Testis (tissue), 2 donors: Measurements from ENCODE around the gene ZNF821.

Experiments
- POLR2A ChIP-seq: fragments of 450-650 bp; IDR thresholded peaks from one replicate; pipeline ENCODE4 v1.6.1; 2017; ENCODE audit warnings: antibody characterized with exemption, mild to moderate bottlenecking, moderate library complexity
- TF ChIP-seq, protein P1 (sequence below), 3 experiments: fragments of 450-650 bp in 2 of 3; fragments of 200-600 bp in 1 of 3; sonication (generic) in 1 of 3; IDR thresholded peaks; one replicate each; pipeline ENCODE4 v1.5.1; 2016 to 2019; ENCODE audit warnings: antibody characterized with exemption in 3 of 3, mild to moderate bottlenecking in 2 of 3, moderate library complexity in 1 of 3

DNA sequence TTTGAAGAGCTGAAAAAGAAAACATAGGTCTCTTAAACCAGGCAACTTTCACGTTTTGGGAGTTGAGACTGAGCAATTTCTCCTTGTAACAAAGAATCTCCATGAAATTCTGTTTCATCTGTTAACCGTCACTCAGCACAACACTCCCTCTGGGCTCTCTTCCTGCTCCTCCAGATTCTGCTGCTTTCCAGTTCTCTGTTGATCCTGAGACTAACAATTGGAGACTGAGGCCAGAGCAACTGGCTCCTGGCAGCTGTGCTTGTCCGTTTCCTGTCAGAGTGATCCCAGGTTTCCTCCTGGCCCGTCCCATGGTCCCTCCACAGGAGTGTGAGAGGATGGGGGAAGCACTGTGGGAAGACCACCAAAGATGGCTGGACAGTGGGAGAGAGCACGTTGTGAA lies 43.8 kb upstream of the ZNF821 start:
- TF ChIP-seq, protein P1, sequence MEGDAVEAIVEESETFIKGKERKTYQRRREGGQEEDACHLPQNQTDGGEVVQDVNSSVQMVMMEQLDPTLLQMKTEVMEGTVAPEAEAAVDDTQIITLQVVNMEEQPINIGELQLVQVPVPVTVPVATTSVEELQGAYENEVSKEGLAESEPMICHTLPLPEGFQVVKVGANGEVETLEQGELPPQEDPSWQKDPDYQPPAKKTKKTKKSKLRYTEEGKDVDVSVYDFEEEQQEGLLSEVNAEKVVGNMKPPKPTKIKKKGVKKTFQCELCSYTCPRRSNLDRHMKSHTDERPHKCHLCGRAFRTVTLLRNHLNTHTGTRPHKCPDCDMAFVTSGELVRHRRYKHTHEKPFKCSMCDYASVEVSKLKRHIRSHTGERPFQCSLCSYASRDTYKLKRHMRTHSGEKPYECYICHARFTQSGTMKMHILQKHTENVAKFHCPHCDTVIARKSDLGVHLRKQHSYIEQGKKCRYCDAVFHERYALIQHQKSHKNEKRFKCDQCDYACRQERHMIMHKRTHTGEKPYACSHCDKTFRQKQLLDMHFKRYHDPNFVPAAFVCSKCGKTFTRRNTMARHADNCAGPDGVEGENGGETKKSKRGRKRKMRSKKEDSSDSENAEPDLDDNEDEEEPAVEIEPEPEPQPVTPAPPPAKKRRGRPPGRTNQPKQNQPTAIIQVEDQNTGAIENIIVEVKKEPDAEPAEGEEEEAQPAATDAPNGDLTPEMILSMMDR (IDR thresholded peaks at IDR 0.05) = no peak
- no peak for TF ChIP-seq POLR2A
